ENCODE results near the gene PTCD1. TPM values are rescaled to one million over a fixed set of nuclear protein-coding genes. Genes with fewer than 3 reads are reported as not detected.
"Not testable (repeated sequence)": the region's sequence is repeated elsewhere in the genome, so short reads cannot be mapped to it uniquely, and the experiment has no call there.

PTCD1 gene
- total RNA-seq, 1 donor from 2014 or later = 10.5 TPM

GRCh38 chr7:99383791-99384370 lies 54.7 kb downstream of the PTCD1 start:
- Mint-ChIP-seq H3K36me3 (ENCODE audit: low read depth) (peaks cover 43% of the 10 kb centered on the region), H3K4me3 (no peak overlapping the region), H3K27ac (peak overlapping the region; percentile 71), H3K4me1 (peaks cover 34% of the 10 kb centered on the region), H3K27me3 (no peaks in the 10 kb centered on the region), H3K9me3 (no peaks in the 10 kb centered on the region)
- DNase-seq = no peak
- intact Hi-C loops (cut with micrococcal nuclease) = loop anchor here (5.0 kb wide), 2 partner anchors 57 to 242 kb away; partner anchors contain the start of genes ARPC1A and SMURF1

GRCh38 chr7:99383203-99383602 lies 55.4 kb downstream of the PTCD1 start:
- Mint-ChIP-seq H3K36me3 (ENCODE audit: low read depth) (peaks cover 42% of the 10 kb centered on the region), H3K9me3 (no peaks in the 10 kb centered on the region), H3K27ac (peak overlapping the region; percentile 71), H3K4me3 (no peak overlapping the region), H3K27me3 (no peaks in the 10 kb centered on the region), H3K4me1 (peaks cover 36% of the 10 kb centered on the region)
- DNase-seq = no peak
- intact Hi-C loops (cut with micrococcal nuclease) = loop anchor here (5.0 kb wide), 2 partner anchors 56 to 241 kb away; partner anchors contain the start of genes ARPC1A and SMURF1

GRCh38 chr7:99381664-99382075 lies 56.9 kb downstream of the PTCD1 start:
- peak overlapping the region; percentile 77 for H3K4me3 Mint-ChIP-seq
- H3K27me3 Mint-ChIP-seq = no peaks in the 10 kb centered on the region
- H3K4me1 Mint-ChIP-seq = peaks cover 41% of the 10 kb centered on the region
- intact Hi-C loops (cut with micrococcal nuclease) = loop anchor here (1.0 to 5.0 kb wide), 4 partner anchors 28 to 239 kb away; partner anchors contain the start of genes ARPC1A, CPSF4, PTCD1 and SMURF1
- DNase-seq = no peak
- no peaks in the 10 kb centered on the region for H3K9me3 Mint-ChIP-seq
- peak overlapping the region; percentile 90 for H3K27ac Mint-ChIP-seq
- H3K36me3 Mint-ChIP-seq (ENCODE audit: low read depth) = peaks cover 38% of the 10 kb centered on the region

GRCh38 chr7:99380823-99381663 lies 57.6 kb downstream of the PTCD1 start:
- intact Hi-C loops (cut with micrococcal nuclease) = loop anchor here (1.0 to 5.0 kb wide), 4 partner anchors 28 to 239 kb away; partner anchors contain the start of genes ARPC1A, CPSF4, PTCD1 and SMURF1
- Mint-ChIP-seq H3K4me3 (peak overlapping the region; percentile 77), H3K27me3 (no peaks in the 10 kb centered on the region), H3K9me3 (no peaks in the 10 kb centered on the region), H3K4me1 (peaks cover 44% of the 10 kb centered on the region), H3K27ac (peak overlapping the region; percentile 90), H3K36me3 (ENCODE audit: low read depth) (peaks cover 31% of the 10 kb centered on the region)
- DNase-seq = peak; percentile 97

GRCh38 chr7:99380032-99380822 lies 58.4 kb downstream of the PTCD1 start:
- Mint-ChIP-seq H3K27ac (peak overlapping the region; percentile 90), H3K36me3 (ENCODE audit: low read depth) (peaks cover 30% of the 10 kb centered on the region), H3K4me1 (peaks cover 44% of the 10 kb centered on the region), H3K4me3 (peak overlapping the region; percentile 77), H3K9me3 (no peaks in the 10 kb centered on the region), H3K27me3 (no peaks in the 10 kb centered on the region)
- intact Hi-C loops (cut with micrococcal nuclease) = loop anchor here (2.0 to 5.0 kb wide), 3 partner anchors 53 to 238 kb away; partner anchors contain the start of genes ARPC1A, CPSF4, PTCD1 and SMURF1
- peak; percentile 83 for DNase-seq

GRCh38 chr7:99379693-99380031 lies 58.9 kb downstream of the PTCD1 start:
- H3K27ac Mint-ChIP-seq = peak overlapping the region; percentile 90
- peaks cover 44% of the 10 kb centered on the region for H3K4me1 Mint-ChIP-seq
- intact Hi-C loops (cut with micrococcal nuclease) = loop anchor here (2.0 to 5.0 kb wide), 4 partner anchors 52 to 237 kb away; partner anchors contain the start of genes ARPC1A, CPSF4, PTCD1 and SMURF1
- peak overlapping the region; percentile 77 for H3K4me3 Mint-ChIP-seq
- not testable (repeated sequence) for H3K27me3 Mint-ChIP-seq, H3K9me3 Mint-ChIP-seq, DNase-seq
- H3K36me3 Mint-ChIP-seq (ENCODE audit: low read depth) = peaks cover 30% of the 10 kb centered on the region

- Mint-ChIP-seq H3K9me3 (no peaks in the 10 kb centered on the region), H3K27me3 (no peaks in the 10 kb centered on the region), H3K4me3 (peak overlapping the region; percentile 77), H3K27ac (peak overlapping the region; percentile 90), H3K4me1 (peaks cover 40% of the 10 kb centered on the region), H3K36me3 (ENCODE audit: low read depth) (peaks cover 30% of the 10 kb centered on the region)
- intact Hi-C loops (cut with micrococcal nuclease) = loop anchor here (5.0 kb wide), 1 partner anchor 93 kb away; the partner anchor contains the start of gene ZNF789
- DNase-seq = peak; percentile 85
Observed at GRCh38 chr7:99379043-99379577, 59.5 kb downstream of the PTCD1 start.

GRCh38 chr7:99375070-99375807 lies 63.4 kb downstream of the PTCD1 start:
- intact Hi-C loops (cut with micrococcal nuclease) = loop anchor here (2.0 to 5.0 kb wide), 2 partner anchors 18 to 97 kb away; partner anchors contain the start of gene ZNF789
- Mint-ChIP-seq H3K4me3 (peak overlapping the region; percentile 82), H3K4me1 (peaks cover 32% of the 10 kb centered on the region)

GRCh38 chr7:99374111-99375064 lies 64.2 kb downstream of the PTCD1 start, which contains the start of gene ARPC1B:
ARPC1B (plus strand) TSS chr7:99374730; CDS start chr7:99385715, 10,985 bp downstream.
- peaks cover 32% of the 10 kb centered on the region for H3K4me1 Mint-ChIP-seq
- no peaks in the 10 kb centered on the region for H3K9me3 Mint-ChIP-seq
- DNase-seq = peak; percentile 94
- H3K27me3 Mint-ChIP-seq = no peaks in the 10 kb centered on the region
- intact Hi-C loops (cut with micrococcal nuclease) = loop anchor here (2.0 to 5.0 kb wide), 3 partner anchors 18 to 98 kb away; partner anchors contain the start of genes BUD31, PDAP1 and ZNF789
- peak within 1 kb of the TSS; percentile 82 for H3K4me3 Mint-ChIP-seq
- H3K36me3 Mint-ChIP-seq (ENCODE audit: low read depth) = peaks cover 20% of the 10 kb centered on the region
- peak within 1 kb of the TSS; percentile 84 for H3K27ac Mint-ChIP-seq

More at GRCh38 chr7:99375070-99375807, 63.4 kb downstream of the PTCD1 start:
- no peaks in the 10 kb centered on the region for H3K27me3 Mint-ChIP-seq
- H3K9me3 Mint-ChIP-seq = no peaks in the 10 kb centered on the region
- peak overlapping the region; percentile 84 for H3K27ac Mint-ChIP-seq
- DNase-seq = peak; percentile 92
- H3K36me3 Mint-ChIP-seq (ENCODE audit: low read depth) = peaks cover 21% of the 10 kb centered on the region

GRCh38 chr7:99373091-99374066 lies 65.2 kb downstream of the PTCD1 start:
- peaks cover 16% of the 10 kb centered on the region for H3K36me3 Mint-ChIP-seq (ENCODE audit: low read depth)
- H3K9me3 Mint-ChIP-seq = no peaks in the 10 kb centered on the region
- peak overlapping the region; percentile 82 for H3K4me3 Mint-ChIP-seq
- no peaks in the 10 kb centered on the region for H3K27me3 Mint-ChIP-seq
- H3K27ac Mint-ChIP-seq = peak overlapping the region; percentile 73
- no peak for DNase-seq
- peaks cover 32% of the 10 kb centered on the region for H3K4me1 Mint-ChIP-seq
- intact Hi-C loops (cut with micrococcal nuclease) = loop anchor here (2.0 to 5.0 kb wide), 2 partner anchors 19 to 34 kb away; partner anchors contain the start of genes BUD31 and PDAP1

All from activated CD4-positive, alpha-beta T cell treated with anti-CD3 and anti-CD28 coated beads, Interleukin-2, amount 10 ng/mL, durations not matched to agents 24 days and 14 days (primary cell).